Nucleus accumbens (tissue), 56 donors: ENCODE data around the gene SMAD6.
A peak's percentile ranks its signal among the peaks of the same experiment; 100 is the strongest.
"Not testable (repeated sequence)": the region's sequence is repeated elsewhere in the genome, so short reads cannot be mapped to it uniquely, and the experiment has no call there.

ENCODE experiments used
- DNase-seq, 56 donors: peaks; one replicate each; lab custom pipeline; 2025; lab: John Stamatoyannopoulos, UW

The SMAD6 gene

DNA sequence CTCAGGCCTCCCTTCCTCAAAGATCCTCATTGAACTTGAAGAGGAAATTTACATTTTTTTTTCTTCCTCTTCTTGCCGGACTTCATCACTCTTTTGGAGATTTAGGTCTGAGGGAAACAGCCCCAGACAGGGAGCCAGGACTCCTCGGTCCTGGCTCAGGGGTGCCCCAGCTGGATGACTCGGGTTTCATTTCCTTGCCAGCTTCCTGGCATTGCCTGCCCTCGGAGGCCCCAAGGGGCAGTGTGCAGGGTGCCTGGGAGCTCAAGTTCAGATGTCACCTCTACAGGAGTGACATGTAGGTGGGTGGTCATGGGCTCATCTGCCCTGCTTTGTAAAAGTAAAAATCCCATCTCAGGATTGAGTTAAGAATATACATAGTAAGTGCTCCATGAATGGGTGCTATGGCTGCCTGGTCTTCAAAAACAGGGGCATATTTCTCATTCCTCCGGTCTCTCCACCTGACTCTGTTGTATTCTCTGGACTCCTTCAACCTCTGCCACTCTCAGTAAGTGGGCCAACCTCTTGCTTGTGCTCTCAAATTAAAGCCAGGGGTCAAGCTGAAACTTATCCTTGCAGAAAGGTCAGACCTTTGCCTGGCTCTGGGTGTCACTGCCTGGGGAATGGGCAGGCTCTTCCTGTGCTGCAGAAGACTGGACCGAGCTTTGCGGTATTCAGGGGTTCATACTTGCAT is 51.8 kb downstream of the SMAD6 start:
- no peak for DNase-seq

DNA sequence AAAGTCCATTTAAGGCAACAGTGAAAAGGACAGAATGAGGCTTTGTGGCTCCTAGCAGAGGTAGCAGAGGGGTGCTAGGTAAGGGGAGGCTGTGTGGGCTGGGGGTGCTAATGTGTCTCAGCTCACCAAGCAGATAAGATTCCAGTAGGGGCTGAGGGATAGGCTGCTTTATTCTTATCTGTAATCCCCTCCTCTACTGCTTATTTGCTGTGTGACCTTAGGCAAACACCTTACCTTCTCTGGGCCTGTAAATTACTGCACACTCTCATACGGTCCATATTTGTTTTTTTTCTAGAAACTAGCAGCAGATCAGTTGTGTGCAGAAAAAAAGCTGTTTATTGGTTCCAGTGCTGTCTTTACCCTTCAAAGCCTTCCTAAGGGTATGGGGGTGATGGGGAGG is 52.8 kb downstream of the SMAD6 start:
- no peak for DNase-seq

DNA sequence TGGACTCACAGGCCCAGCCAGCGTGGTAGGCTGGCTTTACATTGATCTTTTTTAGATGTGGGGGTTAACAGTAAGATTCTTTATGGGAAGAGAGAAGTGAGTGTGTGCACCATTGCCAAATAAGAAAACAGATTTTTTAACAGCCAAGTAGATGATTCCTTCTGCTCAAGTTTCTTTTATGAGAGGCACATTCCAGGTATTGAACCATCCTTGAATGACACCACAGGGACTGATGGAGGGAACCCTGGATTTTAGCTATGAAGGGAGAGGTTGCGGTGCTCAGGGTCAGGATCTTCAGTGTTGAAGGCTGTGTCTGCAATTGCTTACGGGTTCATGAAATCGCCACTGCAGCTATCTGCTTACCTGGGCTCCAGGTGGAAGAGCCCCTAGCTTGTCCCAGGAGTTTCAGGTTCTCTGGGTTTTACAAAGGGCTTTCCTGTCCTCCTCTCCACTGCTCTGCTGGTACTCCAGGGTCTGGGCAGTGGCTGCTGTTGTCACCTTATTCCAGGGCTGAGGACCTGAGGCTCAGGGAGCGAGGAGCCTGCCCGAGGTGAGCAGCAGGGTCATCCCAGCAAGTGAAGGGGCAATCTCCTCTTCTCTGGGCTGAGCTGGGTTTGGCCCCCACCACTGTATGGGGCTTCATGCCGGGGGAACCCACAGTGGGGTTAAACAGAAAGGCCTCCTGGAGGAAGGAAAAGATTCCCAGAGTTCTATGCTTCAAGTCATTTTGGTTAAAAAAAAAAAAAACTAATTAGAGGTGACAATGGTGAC is 53.4 kb downstream of the SMAD6 start:
- no peak for DNase-seq

DNA sequence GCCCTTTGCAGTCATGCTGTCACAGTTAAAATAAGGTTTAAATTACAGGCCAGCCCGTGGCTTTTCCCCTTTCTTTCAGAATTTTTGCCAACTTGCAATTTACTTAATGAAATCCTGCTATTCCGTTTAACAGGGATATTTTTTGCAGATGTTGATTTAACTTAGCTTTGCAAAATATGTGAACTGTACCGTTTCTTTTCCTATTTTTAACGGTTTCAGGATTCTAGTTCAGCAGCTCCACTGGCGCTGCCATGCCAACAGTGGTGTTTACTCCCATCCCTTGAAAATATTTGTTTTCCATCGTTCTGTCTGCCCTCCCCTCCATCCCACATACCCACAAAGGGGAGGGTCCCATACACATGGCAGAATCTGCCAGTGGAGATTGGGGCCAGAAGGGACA is 54.3 kb downstream of the SMAD6 start:
- DNase-seq, result no peak

DNA sequence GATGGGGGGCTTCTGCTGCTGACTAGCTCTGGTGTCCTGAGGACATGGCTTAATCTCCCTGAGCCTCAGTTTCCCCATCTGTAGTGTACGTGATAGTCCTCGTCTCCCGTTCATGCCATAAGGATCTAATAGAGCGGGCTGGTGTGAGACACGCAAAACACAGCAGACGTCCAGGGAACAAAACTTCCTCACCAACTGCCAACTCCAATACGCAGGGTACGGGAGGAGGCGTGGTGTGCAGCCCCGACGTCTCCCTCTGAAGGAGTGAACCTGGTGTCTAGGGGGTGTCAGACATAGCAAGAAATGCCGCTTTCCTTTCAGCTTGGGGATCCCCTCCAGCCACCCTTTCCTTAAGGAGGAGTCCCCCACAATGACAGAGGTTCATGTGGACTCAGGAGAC is 55.0 kb downstream of the SMAD6 start:
- DNase-seq, result no peak

DNA sequence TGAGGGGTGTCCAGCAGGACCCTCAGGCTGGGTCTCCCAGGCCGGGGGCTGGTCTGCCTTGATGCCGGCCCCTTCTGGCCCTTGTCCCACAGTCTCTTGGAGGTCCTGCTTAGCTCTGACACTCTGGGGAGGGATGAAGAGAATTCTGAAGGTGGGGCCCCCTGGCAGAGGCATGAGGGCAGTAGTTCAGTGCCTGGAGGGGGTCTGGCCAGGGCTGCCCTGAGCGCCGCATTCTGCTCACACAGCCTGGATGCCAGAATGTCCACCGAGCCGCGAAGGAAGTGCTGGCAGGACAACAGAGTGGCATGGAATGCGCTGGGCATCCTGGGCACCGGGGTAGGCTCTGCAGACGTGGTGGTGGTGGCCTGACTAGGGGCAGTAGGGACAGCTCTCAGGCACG is 55.5 kb downstream of the SMAD6 start:
- no peak for DNase-seq

DNA sequence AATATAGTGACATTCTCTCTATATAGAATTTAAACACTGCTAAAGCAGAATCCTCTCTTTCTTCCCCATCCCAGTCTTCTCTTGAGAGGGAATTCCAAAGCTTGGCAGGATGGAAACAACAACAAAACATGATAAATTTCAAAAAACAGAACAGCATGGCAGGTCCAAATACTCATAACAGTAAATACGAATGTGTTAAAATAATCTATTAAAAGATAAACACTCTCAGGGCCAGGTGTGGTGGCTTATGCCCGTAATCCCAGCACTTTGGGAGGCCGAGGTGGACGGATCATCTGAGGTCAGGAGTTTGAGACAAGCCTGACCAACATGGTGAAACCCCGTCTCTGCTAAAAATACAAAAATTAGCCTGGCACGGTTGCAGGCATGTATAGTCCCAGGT is 56.2 kb downstream of the SMAD6 start:
- not testable (repeated sequence) for DNase-seq

DNA sequence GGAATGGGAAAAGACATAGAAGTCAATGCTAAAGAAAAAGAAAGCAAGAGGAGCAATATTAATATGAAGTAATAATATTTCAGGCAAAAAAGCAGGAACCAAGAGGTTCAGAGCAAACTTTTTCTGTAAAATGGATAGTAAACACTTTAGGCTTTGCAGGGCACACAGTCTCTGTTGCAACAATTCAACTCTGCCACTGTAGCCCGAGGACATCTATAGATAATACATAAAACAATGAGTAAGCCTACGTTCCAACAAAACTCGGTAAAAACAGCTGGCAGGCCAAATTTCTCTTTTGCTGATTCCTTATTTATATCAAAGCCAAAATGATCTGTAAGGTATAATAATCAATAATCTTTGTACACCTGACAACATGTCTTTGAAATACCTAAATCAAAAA is 56.8 kb downstream of the SMAD6 start:
- DNase-seq, result no peak

DNA sequence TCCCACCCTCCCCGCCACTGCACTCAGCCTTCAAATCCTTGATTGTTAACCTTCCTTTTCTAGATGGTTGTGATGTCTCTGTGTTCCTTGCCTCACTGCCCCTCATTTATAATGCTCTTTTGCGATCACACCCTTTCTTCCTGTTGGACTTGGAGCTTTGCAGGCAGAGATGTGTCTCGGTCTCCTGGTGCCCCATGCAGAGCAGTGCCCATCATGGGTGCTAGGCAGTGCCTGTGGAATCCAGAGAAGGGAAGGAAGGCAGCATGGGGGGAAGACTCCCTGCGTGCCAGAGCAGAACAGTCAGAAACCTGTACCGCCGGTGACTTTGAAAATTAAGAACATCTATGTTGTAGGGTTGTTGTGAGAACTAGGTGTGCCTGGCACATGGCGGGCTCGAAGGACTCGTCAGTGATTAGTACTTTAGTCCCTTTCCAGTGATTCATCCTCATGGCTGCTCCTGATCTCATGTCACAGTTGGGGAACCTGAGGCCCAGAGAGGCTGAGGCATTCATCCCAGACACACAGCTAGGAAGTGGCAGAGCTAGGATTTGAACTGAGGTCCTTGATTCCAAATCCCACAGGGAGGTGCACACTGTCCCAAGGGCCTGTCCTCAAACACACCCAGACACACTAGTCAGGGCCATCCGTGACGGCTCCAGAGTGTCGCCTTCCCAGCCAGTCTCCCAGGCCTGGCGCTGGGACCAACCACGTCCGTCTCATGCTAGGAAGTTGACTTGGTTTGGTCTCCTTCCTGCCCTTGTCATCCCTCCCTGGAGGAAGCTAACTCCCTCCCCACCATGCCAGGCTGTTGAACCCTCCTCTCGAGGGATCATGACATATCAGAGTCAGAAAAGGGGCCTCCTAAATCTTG is 58.3 kb downstream of the SMAD6 start:
- no peak for DNase-seq

DNA sequence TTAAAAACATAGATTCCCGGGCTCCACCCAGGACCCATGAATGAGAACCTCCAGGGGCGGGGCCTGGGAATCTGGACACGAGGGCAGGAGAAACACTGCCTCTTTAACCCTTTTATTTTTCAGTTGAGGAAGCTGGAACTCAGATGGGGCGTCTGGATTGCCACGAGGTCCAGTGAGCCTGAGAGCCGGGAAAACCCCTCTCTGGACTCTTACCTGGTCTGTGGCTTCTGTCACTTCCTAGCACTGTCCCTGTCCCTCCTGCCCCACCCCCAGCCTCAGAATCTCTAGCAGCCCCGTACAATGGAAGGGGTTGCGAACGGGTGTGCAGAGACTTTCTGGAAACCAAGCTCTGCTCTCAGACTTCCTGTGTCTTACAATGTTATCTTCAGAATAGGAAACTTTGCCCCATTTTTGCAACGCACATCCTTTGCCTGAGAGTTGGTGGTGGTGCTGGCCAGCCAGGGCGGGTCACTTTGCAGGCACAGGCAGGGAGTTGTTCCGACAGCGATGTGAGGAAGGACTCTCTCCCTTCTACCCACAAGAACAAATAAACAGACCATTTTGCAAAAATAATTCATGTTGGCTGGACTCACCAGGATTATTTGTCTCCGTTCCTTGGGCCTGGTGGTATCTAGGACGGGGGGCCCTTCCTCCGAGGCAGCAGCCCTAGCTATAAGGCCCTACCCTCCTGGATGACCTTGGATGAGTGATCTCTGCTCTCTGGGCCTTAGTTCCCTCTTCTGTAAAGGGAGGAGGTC is 59.1 kb downstream of the SMAD6 start:
- DNase-seq, result no peak

DNA sequence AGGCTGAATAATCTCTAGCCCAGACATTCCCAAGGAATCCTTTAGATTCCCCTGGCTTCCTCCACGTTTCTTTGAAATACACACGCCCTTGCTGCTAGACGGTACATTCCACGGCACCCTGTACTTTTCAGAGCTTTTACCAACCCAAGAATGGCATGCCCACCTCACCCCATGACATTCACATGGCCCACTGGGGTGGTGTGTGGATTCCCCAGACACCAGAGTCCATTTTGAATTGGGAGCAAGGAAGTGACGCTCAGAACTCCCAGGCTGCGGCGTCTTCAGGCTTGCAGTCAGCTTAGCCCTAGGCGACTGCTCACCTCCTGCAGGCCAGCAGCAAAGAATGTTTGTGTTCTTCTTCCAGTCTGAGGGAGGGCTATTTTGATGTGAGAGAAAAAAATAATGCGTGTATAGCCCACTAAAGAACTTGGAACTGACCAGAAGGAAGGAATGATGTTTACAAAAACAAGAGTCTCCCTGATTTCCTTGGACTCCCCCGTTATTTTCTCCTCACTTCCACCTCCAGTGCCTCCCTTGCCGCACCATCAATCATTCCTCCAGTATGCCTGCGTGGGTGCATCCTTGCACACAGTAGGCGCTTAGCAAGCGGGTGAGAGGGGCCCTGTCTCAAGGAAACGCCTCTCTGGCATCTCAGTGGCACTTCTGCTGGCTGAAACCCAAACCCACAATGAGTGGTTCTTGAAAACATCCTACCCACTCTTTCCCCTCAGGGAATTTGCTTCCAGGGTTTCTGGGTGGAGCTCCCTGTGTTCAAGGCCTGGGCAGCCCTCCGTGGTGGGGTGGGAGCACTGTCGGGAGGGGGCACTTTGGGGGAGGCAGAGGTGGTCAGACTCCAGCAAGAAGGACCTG is 59.9 kb downstream of the SMAD6 start:
- no peak for DNase-seq

DNA sequence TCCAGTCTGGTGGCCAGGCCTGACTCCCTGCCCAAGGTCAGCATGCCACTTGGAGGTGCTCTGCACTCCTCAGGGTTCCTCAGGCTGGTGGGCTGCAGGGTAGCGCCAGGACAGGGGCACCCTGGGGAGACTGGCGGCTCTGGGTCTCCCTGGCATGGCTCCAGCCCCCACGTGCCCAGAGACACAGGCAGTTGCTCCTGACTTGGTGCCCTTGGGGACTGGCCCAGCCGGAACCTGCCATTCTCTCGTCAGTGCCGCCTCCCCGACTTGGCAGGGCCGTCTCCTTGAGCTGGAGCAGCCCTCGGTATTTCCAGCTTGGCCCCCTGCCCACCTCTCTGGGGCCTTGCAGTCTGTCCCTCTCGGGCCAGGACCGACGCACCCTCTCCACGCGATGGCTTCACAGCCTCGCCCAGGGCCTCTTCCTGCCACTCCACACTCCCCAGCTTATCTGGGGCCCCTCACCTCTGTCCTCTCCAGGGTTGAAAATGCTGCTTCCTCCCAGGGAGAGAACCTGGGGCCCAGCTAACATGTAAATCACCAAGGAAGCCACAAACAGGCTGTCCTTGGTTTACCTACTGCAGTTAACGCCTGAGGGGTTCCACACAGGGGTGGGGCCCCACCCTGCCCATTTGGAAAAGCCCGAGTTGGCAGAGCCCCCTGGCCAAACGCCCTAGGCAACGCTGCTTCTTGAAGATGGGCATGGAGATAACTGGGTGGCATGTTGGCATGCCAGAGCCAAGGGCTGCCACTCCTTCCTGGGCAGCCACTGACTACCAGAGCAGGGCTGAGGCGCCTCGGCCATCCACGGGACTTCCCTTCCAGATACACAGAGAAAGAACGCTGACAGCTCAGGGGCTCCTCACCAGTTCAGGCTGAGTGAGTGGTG is 61.4 kb downstream of the SMAD6 start:
- peak in 26 of 56 donors; percentile 2 to 75 (median 20) for DNase-seq

DNA sequence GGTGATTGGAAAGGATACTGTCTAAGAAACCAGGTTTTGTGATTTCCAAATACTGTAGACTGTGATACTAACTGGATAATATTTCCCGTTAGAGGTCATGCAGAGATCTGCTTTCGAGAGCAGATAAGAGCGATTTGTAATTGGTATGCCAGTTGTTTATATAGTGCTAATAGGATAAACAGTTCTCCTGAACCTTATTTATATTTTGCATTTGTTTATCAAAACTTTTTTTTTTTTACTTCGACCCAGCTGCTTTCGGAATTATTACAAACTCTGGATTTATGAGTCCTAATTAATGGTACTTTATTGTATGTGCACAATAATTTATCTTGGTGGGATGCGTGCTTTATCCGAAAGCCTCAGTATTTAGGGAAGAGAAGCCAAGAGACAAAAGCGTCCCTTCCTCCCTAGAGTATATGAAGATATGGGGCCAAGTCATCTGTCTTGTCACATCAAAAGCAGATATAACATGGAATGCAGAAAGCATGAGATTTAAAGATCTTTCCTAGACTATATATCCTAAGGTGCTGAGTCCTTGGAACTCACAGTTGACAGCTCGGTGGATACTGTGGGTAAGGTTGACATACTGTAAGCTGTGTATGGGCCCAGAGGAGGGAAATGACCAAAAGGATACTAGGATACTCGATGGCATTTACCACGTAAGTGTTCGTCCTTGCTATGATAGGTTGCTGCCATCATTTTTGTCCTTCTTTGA is 62.2 kb downstream of the SMAD6 start:
- no peak for DNase-seq

DNA sequence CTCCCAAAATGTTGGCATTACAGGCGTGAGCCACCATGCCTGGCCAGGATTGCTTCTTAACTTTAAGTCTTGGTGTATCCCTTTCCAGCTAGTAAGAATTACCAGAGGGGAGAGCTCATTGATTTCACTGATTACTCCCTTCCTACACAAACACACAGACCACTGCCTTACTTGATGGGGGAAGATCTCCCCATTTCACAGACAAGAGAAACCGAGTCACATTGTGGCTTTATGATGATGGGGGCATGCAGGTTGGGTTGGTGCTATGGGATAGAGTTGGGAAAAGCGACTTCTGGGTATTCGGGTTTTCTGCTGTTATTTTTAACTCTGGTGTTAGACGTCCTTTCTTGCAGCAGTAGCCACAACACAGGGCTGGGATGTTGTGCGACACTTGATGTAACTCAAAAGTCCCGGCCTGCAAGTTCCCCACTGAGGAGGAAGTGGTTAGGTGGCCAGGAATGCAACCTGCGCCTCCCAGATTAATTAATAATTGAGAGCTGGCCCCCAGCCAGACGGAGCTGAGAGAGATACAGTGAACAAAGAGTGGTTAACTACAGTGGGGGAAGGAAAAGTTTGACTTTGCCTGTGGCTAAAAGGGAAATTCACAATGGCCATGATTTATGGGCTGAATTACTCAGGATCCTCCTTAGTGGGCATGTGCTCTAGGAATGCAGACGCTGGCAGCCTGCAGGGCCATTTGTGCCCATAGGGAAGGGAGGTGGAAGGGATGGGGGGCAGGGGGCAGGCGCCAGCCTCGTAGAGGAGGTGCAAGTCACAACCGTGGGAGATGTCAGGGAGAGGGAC is 63.6 kb downstream of the SMAD6 start:
- no peak for DNase-seq

DNA sequence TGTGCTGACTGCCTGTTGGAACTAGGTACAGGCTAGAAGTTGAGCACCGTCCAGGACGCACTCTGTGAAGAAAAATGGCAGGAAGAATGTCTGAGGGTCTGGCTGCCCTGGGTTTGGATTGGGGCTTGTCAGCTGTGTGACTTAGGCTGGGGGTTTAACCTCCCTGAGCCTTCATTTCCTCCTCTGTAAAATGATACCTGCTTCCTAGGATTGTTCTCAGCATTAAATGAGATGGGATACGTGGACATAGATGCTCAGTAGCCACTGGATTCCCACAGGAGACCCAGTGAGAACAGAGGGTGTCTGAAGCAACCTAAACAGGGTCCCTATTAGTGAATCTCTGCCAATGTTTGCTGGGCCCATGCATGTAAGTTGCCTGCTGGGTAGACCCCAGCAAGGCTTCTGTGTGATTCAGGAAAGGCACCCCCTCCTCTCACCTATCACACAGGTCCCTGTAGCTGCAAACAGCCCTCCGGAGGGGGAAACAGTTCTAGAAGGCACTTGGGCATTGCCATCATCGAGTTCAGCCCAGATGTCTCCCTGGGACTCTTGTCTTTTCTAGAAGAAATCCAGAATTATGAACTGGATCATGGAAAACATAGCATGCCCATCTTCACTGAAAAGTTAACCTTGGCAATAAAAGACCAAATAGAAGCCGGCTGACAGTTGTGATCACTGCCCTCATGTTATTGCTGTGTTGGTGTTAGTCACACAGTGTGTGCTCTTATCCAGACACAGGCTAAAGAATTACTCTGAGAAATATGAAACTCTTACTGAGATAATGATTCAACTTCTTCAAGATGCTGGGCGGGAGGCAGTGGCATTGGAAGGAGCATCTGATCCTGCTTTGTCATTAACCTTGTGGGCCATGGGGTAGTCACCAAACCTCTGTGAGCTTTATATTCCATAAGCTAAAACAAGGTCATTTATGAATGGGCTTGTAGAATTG is 64.5 kb downstream of the SMAD6 start:
- DNase-seq, result no peak

DNA sequence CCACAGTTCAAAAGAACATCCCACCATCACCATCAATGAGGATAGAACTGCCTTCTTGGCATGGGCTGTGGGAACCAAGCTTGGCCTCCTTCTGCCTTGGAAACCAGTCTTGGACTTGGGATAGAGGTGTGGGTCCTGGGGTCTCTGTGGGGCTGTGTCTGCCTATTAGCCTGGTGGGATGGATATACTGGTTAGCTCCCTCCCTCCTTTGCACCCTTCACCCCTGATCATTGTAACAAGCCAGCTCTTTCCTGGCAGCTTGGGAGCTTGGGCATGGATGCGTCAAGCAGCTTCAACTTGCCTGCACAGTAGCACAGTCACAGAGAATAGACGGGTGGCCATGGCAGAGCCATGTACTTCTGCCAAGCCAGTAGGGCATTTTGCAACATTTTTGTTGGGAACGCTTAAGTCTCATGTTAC is 65.2 kb downstream of the SMAD6 start:
- DNase-seq, result peak in 8 of 56 donors; percentile 10 to 29 (median 12)
